MCF 10A (cell line): ENCODE measurements around the gene SF3A2. TPM values are rescaled to one million over a fixed set of nuclear protein-coding genes. Genes with fewer than 3 reads are reported as not detected.

Experiments used
- BruUV-seq: library from RNA; stranded (reverse); fragments of 400-500 nt; replicated peaks from 2 replicates; lab custom pipeline; 2021; lab: Mats Ljungman, UMichigan
- CTCF ChIA-PET: fragments of 300-600 bp; sonication (Branson Sonifier 250); formaldehyde crosslinking; extraction: SDS; loops from one replicate; lab custom pipeline; 2021; ENCODE audit warnings: antibody characterized with exemption, inconsistent platforms; lab: Yijun Ruan, JAX
- POLR2A ChIA-PET: fragments of 300-600, 350-650 bp; sonication (Branson Sonifier 250); formaldehyde crosslinking; extraction: SDS; loops from one replicate; lab custom pipeline; 2020; ENCODE audit warnings: antibody characterized with exemption, inconsistent platforms; lab: Yijun Ruan, JAX
- DNase-seq: peaks from one replicate; pipeline ENCODE4 v3.0.0-alpha.2; 2018; ENCODE audit not compliant: unreplicated experiment
- H3K27ac Mint-ChIP-seq: one replicate; pipeline ENCODE4 v1.8.0; 2022; ENCODE audit warnings: mild to moderate bottlenecking, low read depth, mixed read lengths; ENCODE audit not compliant: unreplicated experiment
- H3K27me3 Mint-ChIP-seq: one replicate; pipeline ENCODE4 v1.8.0; 2022; ENCODE audit warnings: mixed read lengths; ENCODE audit not compliant: insufficient read depth, unreplicated experiment
- H3K36me3 Mint-ChIP-seq: one replicate; pipeline ENCODE4 v1.8.0; 2022; ENCODE audit warnings: mild to moderate bottlenecking, moderate library complexity, mixed read lengths; ENCODE audit not compliant: insufficient read depth, unreplicated experiment
- H3K4me1 Mint-ChIP-seq: one replicate; pipeline ENCODE4 v1.8.0; 2022; ENCODE audit warnings: mixed read lengths; ENCODE audit not compliant: insufficient read depth, unreplicated experiment
- H3K4me3 Mint-ChIP-seq: one replicate; pipeline ENCODE4 v1.8.0; 2022; ENCODE audit warnings: mild to moderate bottlenecking, moderate library complexity, mixed read lengths; ENCODE audit not compliant: unreplicated experiment
- H3K9me3 Mint-ChIP-seq: one replicate; pipeline ENCODE4 v1.8.0; 2022; ENCODE audit warnings: mixed read lengths; ENCODE audit not compliant: unreplicated experiment
- CTCF ChIP-seq: fragments of 200-600 bp; IDR thresholded peaks from one replicate; pipeline ENCODE4 v1.8.0; 2022; ENCODE audit warnings: antibody characterized with exemption, mild to moderate bottlenecking; ENCODE audit not compliant: unreplicated experiment
- intact Hi-C: fragments of 100-400 bp; cut with micrococcal nuclease; formaldehyde crosslinking; loops from 2 replicates; pipeline ENCODE4 v1.14.1; 2022
- total RNA-seq: library from RNA; stranded (reverse); gene quantifications from 2 replicates; pipeline ENCODE4 v1.2.3, GENCODE V29; 2022

Gene SF3A2
- total RNA-seq, 1 experiment from 2014 or later: 101 TPM

GRCh38 chr19:2193807-2194206 lies 42.8 kb upstream of the SF3A2 start:
- Mint-ChIP-seq H3K27ac (no peak overlapping the region), H3K9me3 (no peaks in the 10 kb centered on the region), H3K4me1 (no peaks in the 10 kb centered on the region), H3K36me3 (peaks cover 56% of the 10 kb centered on the region), H3K4me3 (no peak overlapping the region), H3K27me3 (no peaks in the 10 kb centered on the region)
- CTCF ChIA-PET: interaction anchor here (0.7 kb wide), 1 partner anchor 28 kb away, joined by 3 read pairs; no protein-coding TSS in a partner anchor
- intact Hi-C loops: no loop called here
- POLR2A ChIA-PET: no interaction called here
- no TSS peak for BruUV-seq
- no peak for TF ChIP-seq CTCF
- DNase-seq: no peak

GRCh38 chr19:2194513-2195078 lies 42.0 kb upstream of the SF3A2 start:
- no peak overlapping the region for H3K4me3 Mint-ChIP-seq
- POLR2A ChIA-PET: no interaction called here
- peaks cover 56% of the 10 kb centered on the region for H3K36me3 Mint-ChIP-seq
- H3K27me3 Mint-ChIP-seq: no peaks in the 10 kb centered on the region
- DNase-seq: no peak
- TF ChIP-seq CTCF: no peak
- BruUV-seq: no TSS peak
- intact Hi-C loops: no loop called here
- H3K9me3 Mint-ChIP-seq: no peaks in the 10 kb centered on the region
- H3K4me1 Mint-ChIP-seq: no peaks in the 10 kb centered on the region
- CTCF ChIA-PET: no interaction called here
- H3K27ac Mint-ChIP-seq: no peak overlapping the region

- no peak for DNase-seq
- Mint-ChIP-seq H3K27ac (no peak overlapping the region), H3K9me3 (no peaks in the 10 kb centered on the region), H3K4me1 (no peaks in the 10 kb centered on the region), H3K4me3 (no peak overlapping the region), H3K27me3 (no peaks in the 10 kb centered on the region), H3K36me3 (peaks cover 56% of the 10 kb centered on the region)
- ChIA-PET POLR2A (no interaction called here), CTCF (interaction anchor here (0.7 kb wide), 1 partner anchor 568 kb away, joined by 3 read pairs; no protein-coding TSS in a partner anchor)
- no TSS peak for BruUV-seq
- intact Hi-C loops: no loop called here
- TF ChIP-seq CTCF: no peak
These were observed 41.3 kb upstream of the SF3A2 start for GRCh38 chr19:2195361-2195760.

- TF ChIP-seq CTCF: no peak
- ChIA-PET POLR2A (no interaction called here), CTCF (interaction anchor here (0.7 kb wide), 2 partner anchors 17 to 568 kb away, joined by 3 read pairs; no protein-coding TSS in a partner anchor)
- Mint-ChIP-seq H3K27ac (no peak overlapping the region), H3K4me1 (no peaks in the 10 kb centered on the region), H3K9me3 (no peaks in the 10 kb centered on the region), H3K27me3 (no peaks in the 10 kb centered on the region), H3K36me3 (peaks cover 51% of the 10 kb centered on the region), H3K4me3 (no peak overlapping the region)
- DNase-seq: no peak
- intact Hi-C loops: no loop called here
- no TSS peak for BruUV-seq
These were observed 40.7 kb upstream of the SF3A2 start for GRCh38 chr19:2195914-2196313.
